Right atrium auricular region (tissue), 2 donors: Measurements from ENCODE around the gene GMDS. TPM values are rescaled to one million over a fixed set of nuclear protein-coding genes. Genes with fewer than 3 reads are reported as not detected.

Experiments
- DNase-seq: peaks from one replicate; pipeline ENCODE4 v3.0.0-alpha.2; 2019; ENCODE audit warnings: low spot score
- H3K27ac ChIP-seq, 2 donors: fragments of 200-600 bp; sonication (generic); 1 replicate in 1 of 2; 2 replicates in 1 of 2; pipeline ENCODE4 v1.5.1; 2016 to 2019
- H3K27me3 ChIP-seq, 2 donors: fragments of 200-600 bp; sonication (generic); one replicate each; pipeline versions ENCODE4 v1.5.1 to v1.6.0; 2017 to 2019
- H3K36me3 ChIP-seq: fragments of 200-600 bp; sonication (generic); one replicate; pipeline ENCODE4 v1.5.1; 2016
- H3K4me1 ChIP-seq, 2 donors: fragments of 200-600 bp; sonication (generic); one replicate each; pipeline versions ENCODE4 v1.5.1 to v1.6.0; 2017 to 2019
- H3K4me3 ChIP-seq, 2 donors: fragments of 200-600 bp; sonication (generic); 1 replicate in 1 of 2; 2 replicates in 1 of 2; pipeline ENCODE4 v1.5.1; 2017 to 2019; ENCODE audit warnings: mild to moderate bottlenecking in 1 of 2, moderate library complexity in 1 of 2
- H3K9me3 ChIP-seq, 2 donors: fragments of 200-600 bp; sonication (generic); one replicate each; pipeline ENCODE4 v1.5.1; 2019
- total RNA-seq, 2 donors: library from RNA; depleted of rRNA; stranded (reverse); fragments of >200 nt; gene quantifications; one replicate each; pipeline ENCODE4 v1.1.0, GENCODE V29; 2016
- TF ChIP-seq, protein P1 (sequence below), 2 donors: fragments of 200-600 bp; sonication (generic); IDR thresholded peaks; one replicate each; pipeline ENCODE4 v1.5.1; 2019; ENCODE audit warnings: antibody characterized with exemption in 2 of 2

GMDS gene
- total RNA-seq, 2 donors from 2014 or later, result 11.1 to 11.8 TPM

GRCh38 chr6:1853761-1854160, 391.6 kb downstream of the GMDS start:
- TF ChIP-seq, protein P1, sequence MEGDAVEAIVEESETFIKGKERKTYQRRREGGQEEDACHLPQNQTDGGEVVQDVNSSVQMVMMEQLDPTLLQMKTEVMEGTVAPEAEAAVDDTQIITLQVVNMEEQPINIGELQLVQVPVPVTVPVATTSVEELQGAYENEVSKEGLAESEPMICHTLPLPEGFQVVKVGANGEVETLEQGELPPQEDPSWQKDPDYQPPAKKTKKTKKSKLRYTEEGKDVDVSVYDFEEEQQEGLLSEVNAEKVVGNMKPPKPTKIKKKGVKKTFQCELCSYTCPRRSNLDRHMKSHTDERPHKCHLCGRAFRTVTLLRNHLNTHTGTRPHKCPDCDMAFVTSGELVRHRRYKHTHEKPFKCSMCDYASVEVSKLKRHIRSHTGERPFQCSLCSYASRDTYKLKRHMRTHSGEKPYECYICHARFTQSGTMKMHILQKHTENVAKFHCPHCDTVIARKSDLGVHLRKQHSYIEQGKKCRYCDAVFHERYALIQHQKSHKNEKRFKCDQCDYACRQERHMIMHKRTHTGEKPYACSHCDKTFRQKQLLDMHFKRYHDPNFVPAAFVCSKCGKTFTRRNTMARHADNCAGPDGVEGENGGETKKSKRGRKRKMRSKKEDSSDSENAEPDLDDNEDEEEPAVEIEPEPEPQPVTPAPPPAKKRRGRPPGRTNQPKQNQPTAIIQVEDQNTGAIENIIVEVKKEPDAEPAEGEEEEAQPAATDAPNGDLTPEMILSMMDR (IDR thresholded peaks at IDR 0.05), result no peak
- Histone ChIP-seq H3K4me3 (no peak overlapping the region), H3K27me3 (no peaks in the 10 kb centered on the region), H3K4me1 (no peaks in the 10 kb centered on the region), H3K9me3 (no peaks in the 10 kb centered on the region), H3K27ac (no peak overlapping the region), H3K36me3 (no peaks in the 10 kb centered on the region)
- no peak for DNase-seq

DNA sequence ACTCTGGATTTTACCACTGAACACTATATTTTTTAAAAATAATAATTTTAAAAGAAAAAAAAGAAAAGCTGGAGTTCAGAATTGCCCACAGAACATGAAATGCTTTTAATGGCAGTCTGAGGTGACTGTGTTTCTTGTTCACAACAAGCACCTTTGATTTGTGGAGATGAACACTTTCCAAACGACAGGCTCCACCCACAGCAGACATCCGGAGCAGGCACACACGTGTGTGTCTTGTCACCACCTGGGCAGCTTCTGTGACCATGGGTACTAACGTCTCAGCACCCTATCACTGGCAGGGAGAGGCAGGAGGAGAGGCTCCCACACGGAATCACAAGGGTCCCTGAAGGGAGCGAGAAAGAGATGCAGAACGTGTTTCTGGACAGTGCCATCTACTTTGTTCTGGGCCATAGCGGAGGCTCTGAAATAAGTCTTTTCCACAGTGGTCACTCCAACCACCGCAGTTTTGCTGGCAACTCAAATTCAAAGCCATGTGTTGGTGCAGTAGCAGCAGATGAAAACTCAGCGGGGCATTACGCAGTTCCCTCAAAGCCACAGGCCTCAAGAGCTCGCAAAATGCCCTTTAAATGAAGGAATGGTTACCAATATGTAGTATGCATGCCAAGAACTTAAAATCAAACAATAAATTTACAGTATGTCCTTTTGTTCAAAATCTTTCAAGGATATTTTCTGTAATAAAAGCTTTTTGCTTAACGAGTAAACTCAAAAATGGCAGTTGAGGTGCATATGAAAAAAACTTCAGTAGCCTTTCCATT, 393.5 kb downstream of the GMDS start:
- Histone ChIP-seq H3K4me3 (no peak overlapping the region), H3K27me3 (no peaks in the 10 kb centered on the region), H3K27ac (no peak overlapping the region), H3K9me3 (no peaks in the 10 kb centered on the region), H3K4me1 (no peaks in the 10 kb centered on the region), H3K36me3 (no peaks in the 10 kb centered on the region)
- no peak for DNase-seq
- TF ChIP-seq, protein P1 (IDR thresholded peaks at IDR 0.05), result no peak

DNA sequence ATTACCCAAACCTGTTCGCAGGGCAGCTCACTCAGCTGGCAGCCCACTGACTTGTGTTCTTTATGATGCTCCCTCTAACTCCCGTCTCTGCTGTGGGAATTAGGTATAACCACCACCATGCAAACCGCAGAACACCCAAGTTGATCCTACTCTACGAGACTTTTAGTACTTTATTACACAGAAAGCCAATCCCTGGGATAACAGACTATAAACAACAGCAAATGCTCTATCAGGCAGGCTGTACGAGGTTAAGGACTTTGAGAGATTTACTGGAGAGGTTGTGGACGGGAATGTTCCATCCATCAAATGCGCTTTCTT, 394.6 kb downstream of the GMDS start:
- Histone ChIP-seq H3K4me3 (no peak overlapping the region), H3K4me1 (no peaks in the 10 kb centered on the region), H3K36me3 (no peaks in the 10 kb centered on the region), H3K27me3 (no peaks in the 10 kb centered on the region), H3K27ac (no peak overlapping the region), H3K9me3 (no peaks in the 10 kb centered on the region)
- no peak for DNase-seq
- TF ChIP-seq, protein P1 (IDR thresholded peaks at IDR 0.05), result no peak

DNA sequence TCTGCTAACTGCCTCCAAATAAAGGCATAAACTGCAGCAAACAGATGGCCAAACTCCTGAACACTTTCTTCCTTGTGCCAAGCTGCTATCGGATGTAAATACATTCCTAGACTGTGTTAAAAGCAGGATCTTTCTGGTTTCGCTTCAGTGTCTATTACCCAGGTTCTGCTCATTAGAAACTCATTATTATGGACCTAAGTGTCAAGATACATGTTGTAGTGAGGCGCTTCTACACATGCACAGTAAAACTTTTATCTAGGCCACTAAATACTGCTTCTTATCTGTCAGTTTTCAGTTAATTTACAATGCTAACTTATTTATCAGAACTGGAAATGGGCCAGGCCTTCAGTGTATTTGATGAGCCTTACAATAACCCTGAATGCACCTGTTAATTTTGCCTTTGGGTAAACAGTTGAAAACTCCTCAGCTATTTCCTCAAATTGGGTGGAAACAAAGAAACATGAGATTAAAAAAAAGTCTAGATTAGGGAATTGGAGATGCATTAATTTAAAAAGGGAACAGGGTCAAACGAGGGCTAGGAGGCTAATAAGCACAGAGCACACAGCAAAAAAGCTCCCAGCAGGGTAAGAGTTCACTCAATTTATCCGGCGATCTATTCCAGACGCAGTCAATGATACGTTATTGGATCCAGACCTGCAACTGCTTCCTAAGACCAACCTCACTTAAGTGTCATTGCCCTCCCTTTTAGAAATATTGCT, 395.1 kb downstream of the GMDS start:
- no peaks in the 10 kb centered on the region for H3K4me1 ChIP-seq
- no peaks in the 10 kb centered on the region for H3K9me3 ChIP-seq
- H3K27ac ChIP-seq, result no peak overlapping the region
- TF ChIP-seq, protein P1 (IDR thresholded peaks at IDR 0.05), result no peak
- DNase-seq, result no peak
- no peak overlapping the region for H3K4me3 ChIP-seq
- H3K27me3 ChIP-seq, result no peaks in the 10 kb centered on the region
- no peaks in the 10 kb centered on the region for H3K36me3 ChIP-seq

- DNase-seq, result no peak
Observed at GRCh38 chr6:1849691-1850090, 395.7 kb downstream of the GMDS start.

More at GRCh38 chr6:1849691-1850090, 395.7 kb downstream of the GMDS start:
- Histone ChIP-seq H3K9me3 (no peaks in the 10 kb centered on the region), H3K27me3 (no peaks in the 10 kb centered on the region), H3K27ac (no peak overlapping the region), H3K4me1 (no peaks in the 10 kb centered on the region), H3K36me3 (no peaks in the 10 kb centered on the region), H3K4me3 (no peak overlapping the region)
- TF ChIP-seq, protein P1 (IDR thresholded peaks at IDR 0.05), result no peak
